Smooth muscle cell (in vitro differentiated cells): Measurements from ENCODE around the gene GHRH. TPM values are rescaled to one million over a fixed set of nuclear protein-coding genes. Genes with fewer than 3 reads are reported as not detected.

Source experiments
- DNase-seq: peaks from one replicate; lab custom pipeline; 2025; ENCODE audit not compliant: unreplicated experiment; lab: John Stamatoyannopoulos, UW
- H2AFZ ChIP-seq: fragments of 200-600 bp; sonication (generic); 2 replicates; pipeline ENCODE4 v1.6.0; 2016; ENCODE audit warnings: antibody characterized with exemption, low read depth, mild to moderate bottlenecking
- H3F3A ChIP-seq: fragments of 200-600 bp; sonication (generic); 2 replicates; pipeline ENCODE4 v1.6.0; 2017; ENCODE audit warnings: antibody characterized with exemption, low read depth
- H3K27ac ChIP-seq: fragments of 200-600 bp; sonication (generic); 2 replicates; pipeline ENCODE4 v1.5.1; 2016; ENCODE audit warnings: low read depth, mild to moderate bottlenecking
- H3K27me3 ChIP-seq: fragments of 200-600 bp; sonication (generic); 2 replicates; pipeline ENCODE4 v1.6.1; 2016; ENCODE audit warnings: low read depth, mild to moderate bottlenecking
- H3K36me3 ChIP-seq: fragments of 200-600 bp; sonication (generic); 2 replicates; pipeline ENCODE4 v1.5.1; 2016; ENCODE audit warnings: low read depth
- H3K4me1 ChIP-seq: fragments of 200-600 bp; sonication (generic); 2 replicates; pipeline ENCODE4 v1.5.1; 2016; ENCODE audit warnings: low read depth
- H3K4me2 ChIP-seq: fragments of 200-600 bp; sonication (generic); 2 replicates; pipeline ENCODE4 v1.6.0; 2016; ENCODE audit warnings: mild to moderate bottlenecking
- H3K4me3 ChIP-seq: fragments of 200-600 bp; sonication (generic); 2 replicates; pipeline ENCODE4 v1.5.1; 2016; ENCODE audit warnings: mild to moderate bottlenecking
- H3K79me2 ChIP-seq: fragments of 200-600 bp; sonication (generic); 2 replicates; pipeline ENCODE4 v1.6.0; 2016; ENCODE audit warnings: low read depth, mild to moderate bottlenecking
- H3K9ac ChIP-seq: fragments of 200-600 bp; sonication (generic); 2 replicates; pipeline ENCODE4 v1.6.0; 2016; ENCODE audit warnings: low read depth
- H3K9me3 ChIP-seq: fragments of 200-600 bp; sonication (generic); replicated peaks from 2 replicates; pipeline ENCODE4 v1.5.1; 2016; ENCODE audit warnings: low read depth
- H4K20me1 ChIP-seq: fragments of 200-600 bp; sonication (generic); 2 replicates; pipeline ENCODE4 v1.6.0; 2016; ENCODE audit warnings: low read depth
- WGBS: methylation state at CpG from one replicate; pipeline ENCODE4 v1.1.7; 2016; ENCODE audit warnings: low lambda C conversion rate; 5-methylcytosine and 5-hydroxymethylcytosine counted together
- polyA plus RNA-seq: library from polyadenylated mRNA; unstranded; fragments of >200 nt; fragmentation: Nextera tagmentation; extraction: Ambion mirVana; gene quantifications from 2 replicates; pipeline ENCODE4 v1.2.1, GENCODE V29; 2016
- total RNA-seq: library from RNA; depleted of rRNA; stranded (reverse); fragments of >200 nt; gene quantifications from 2 replicates; pipeline ENCODE4 v1.2.3, GENCODE V29; 2014
- TF ChIP-seq, protein P1 (sequence below): fragments of 200-600 bp; sonication (generic); IDR thresholded peaks from 2 replicates; pipeline ENCODE4 v1.5.1; 2017; ENCODE audit warnings: borderline replicate concordance, mild to moderate bottlenecking, antibody characterized with exemption; ENCODE audit not compliant: insufficient read depth, poor library complexity, severe bottlenecking

Gene GHRH
- total and polyA plus RNA-seq, 2 experiments from 2014 or later, result not detected

DNA sequence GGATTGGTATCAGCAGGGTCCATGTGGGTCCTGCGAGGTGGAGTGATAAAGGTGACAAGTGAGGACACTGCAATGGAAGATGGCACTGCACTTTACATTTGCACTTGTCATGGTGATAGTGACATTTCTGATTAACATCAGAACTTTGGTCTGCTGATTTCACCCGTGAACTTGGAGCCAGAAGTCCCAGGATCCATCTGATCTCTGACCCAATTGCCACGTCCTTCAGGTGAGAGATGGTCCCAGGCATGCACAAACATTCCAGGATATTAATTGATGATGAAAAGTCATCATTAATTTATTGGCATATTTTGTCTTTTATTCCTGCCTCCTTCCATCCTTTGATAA lies 9.8 kb upstream of the GHRH start:
- Histone ChIP-seq H3K27me3 (no peaks in the 10 kb centered on the region), H3K9me3 (no peaks in the 10 kb centered on the region), H3K4me3 (no peak overlapping the region), H3K79me2 (no peaks in the 10 kb centered on the region), H3K27ac (no peak overlapping the region), H3K4me2 (no peak overlapping the region), H3K9ac (no peak overlapping the region), H3K4me1 (peaks cover 5% of the 10 kb centered on the region), H3F3A (no peaks in the 10 kb centered on the region), H3K36me3 (no peaks in the 10 kb centered on the region), H4K20me1 (no peaks in the 10 kb centered on the region), H2AFZ (no peak overlapping the region)
- 90% methylated on average over 3 of the region's 3 CpGs for WGBS
- no peak for DNase-seq
- TF ChIP-seq, protein P1, sequence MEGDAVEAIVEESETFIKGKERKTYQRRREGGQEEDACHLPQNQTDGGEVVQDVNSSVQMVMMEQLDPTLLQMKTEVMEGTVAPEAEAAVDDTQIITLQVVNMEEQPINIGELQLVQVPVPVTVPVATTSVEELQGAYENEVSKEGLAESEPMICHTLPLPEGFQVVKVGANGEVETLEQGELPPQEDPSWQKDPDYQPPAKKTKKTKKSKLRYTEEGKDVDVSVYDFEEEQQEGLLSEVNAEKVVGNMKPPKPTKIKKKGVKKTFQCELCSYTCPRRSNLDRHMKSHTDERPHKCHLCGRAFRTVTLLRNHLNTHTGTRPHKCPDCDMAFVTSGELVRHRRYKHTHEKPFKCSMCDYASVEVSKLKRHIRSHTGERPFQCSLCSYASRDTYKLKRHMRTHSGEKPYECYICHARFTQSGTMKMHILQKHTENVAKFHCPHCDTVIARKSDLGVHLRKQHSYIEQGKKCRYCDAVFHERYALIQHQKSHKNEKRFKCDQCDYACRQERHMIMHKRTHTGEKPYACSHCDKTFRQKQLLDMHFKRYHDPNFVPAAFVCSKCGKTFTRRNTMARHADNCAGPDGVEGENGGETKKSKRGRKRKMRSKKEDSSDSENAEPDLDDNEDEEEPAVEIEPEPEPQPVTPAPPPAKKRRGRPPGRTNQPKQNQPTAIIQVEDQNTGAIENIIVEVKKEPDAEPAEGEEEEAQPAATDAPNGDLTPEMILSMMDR, result no peak

- Histone ChIP-seq H3K4me1 (peaks cover 5% of the 10 kb centered on the region), H3K36me3 (no peaks in the 10 kb centered on the region), H2AFZ (no peak overlapping the region), H3K4me3 (no peak overlapping the region), H4K20me1 (no peaks in the 10 kb centered on the region), H3K4me2 (no peak overlapping the region), H3K9me3 (no peaks in the 10 kb centered on the region), H3K27ac (peak overlapping the region; percentile 26), H3K27me3 (no peaks in the 10 kb centered on the region), H3K79me2 (no peaks in the 10 kb centered on the region), H3F3A (no peaks in the 10 kb centered on the region), H3K9ac (no peak overlapping the region)
- WGBS, result 79% methylated on average over 12 of the region's 12 CpGs
- no peak for DNase-seq
- TF ChIP-seq, protein P1, result no peak
Observed at GRCh38 chr20:37270576-37271420, 9.2 kb upstream of the GHRH start.

DNA sequence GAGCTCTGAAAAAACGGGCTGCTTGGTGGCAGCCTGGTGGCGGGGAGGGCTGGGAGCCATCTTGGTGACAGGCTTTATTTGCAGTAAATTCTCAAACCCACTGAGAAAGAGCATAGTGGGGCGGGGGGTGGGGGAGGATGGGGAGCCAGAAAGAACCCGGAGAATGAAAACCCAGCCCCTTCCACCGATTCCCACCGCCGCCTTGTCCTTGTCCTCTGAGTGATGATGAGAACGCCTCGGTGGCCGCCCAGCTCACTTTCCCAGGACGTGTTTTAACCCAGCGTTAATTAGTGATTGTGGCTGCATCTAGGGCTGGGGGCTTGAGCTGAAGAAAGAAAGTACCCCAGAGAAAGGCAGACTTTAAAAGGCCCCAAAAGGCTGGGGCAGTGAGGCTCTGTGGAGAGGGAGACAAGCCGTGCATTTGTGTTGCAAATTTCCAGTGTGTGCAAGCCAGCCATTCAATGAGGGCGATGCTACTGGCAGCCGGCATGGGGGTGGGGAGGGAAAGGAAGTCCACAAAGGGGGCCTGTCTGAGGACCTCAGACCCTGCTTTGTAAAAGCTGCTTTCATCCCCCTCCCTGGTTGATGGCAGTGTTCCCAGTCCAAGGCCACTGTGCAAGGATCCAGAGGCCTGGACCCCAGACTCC lies 6.2 kb upstream of the GHRH start:
- Histone ChIP-seq H3K27me3 (no peaks in the 10 kb centered on the region), H3K4me2 (no peak overlapping the region), H3K4me1 (peaks cover 5% of the 10 kb centered on the region), H3K79me2 (no peaks in the 10 kb centered on the region), H2AFZ (no peak overlapping the region), H3K27ac (no peak overlapping the region), H3K9me3 (no peaks in the 10 kb centered on the region), H4K20me1 (no peaks in the 10 kb centered on the region), H3K9ac (no peak overlapping the region), H3K36me3 (no peaks in the 10 kb centered on the region), H3F3A (no peaks in the 10 kb centered on the region), H3K4me3 (no peak overlapping the region)
- WGBS, result 60% methylated on average over 14 of the region's 15 CpGs
- TF ChIP-seq, protein P1, result no peak
- DNase-seq, result no peak
